GM12878 (cell line): ENCODE results near the gene SIX3. TPM values are rescaled to one million over a fixed set of nuclear protein-coding genes. Genes with fewer than 3 reads are reported as not detected.

Experiments
- ATAC-seq: fragments of 200-7000 bp; cut with Tn5 transposase; 3 replicates; pipeline ENCODE4 v1.9.1; 2020; ENCODE audit warnings: mild to moderate bottlenecking, moderate library complexity
- BruUV-seq: library from RNA; stranded (reverse); fragments of 400-500 nt; replicated peaks from 2 replicates; lab custom pipeline; 2021; lab: Mats Ljungman, UMichigan
- CTCF ChIA-PET: fragments of 300-600 bp; sonication (Branson Sonifier 250); formaldehyde crosslinking; extraction: SDS; loops from one replicate; lab custom pipeline; 2021; ENCODE audit warnings: inconsistent platforms; lab: Yijun Ruan, JAX
- POLR2A ChIA-PET: fragments of 350-600 bp; formaldehyde crosslinking; extraction: SDS; loops from one replicate; lab custom pipeline; 2021; ENCODE audit warnings: inconsistent platforms; lab: Charles Lee
- RAD21 ChIA-PET: fragments of 300-600 bp; sonication (Branson Sonifier 250); formaldehyde crosslinking; loops from one replicate; lab custom pipeline; 2023; ENCODE audit warnings: antibody characterized with exemption; ENCODE audit not compliant: unreplicated experiment; lab: Charles Lee
- SMC1A ChIA-PET: fragments of 300-600 bp; sonication (Branson Sonifier 250); formaldehyde crosslinking; loops from one replicate; lab custom pipeline; 2023; ENCODE audit not compliant: unreplicated experiment, uncharacterized antibody; lab: Charles Lee
- DNase-seq: peaks from one replicate; pipeline ENCODE4 v3.0.0-alpha.2; 2011; ENCODE audit warnings: low read depth, low spot score
- FAIRE-seq: peaks from 3 replicates; lab custom pipeline; 2011; peaks lifted over from hg19 to GRCh38; lab: Jason Lieb, UNC
- H2AFZ ChIP-seq: 2 replicates; pipeline ENCODE4 v1.6.0; 2011; ENCODE audit warnings: low read depth, low read length, control low read depth; ENCODE audit not compliant: control insufficient read depth
- H3K27ac ChIP-seq: 2 replicates; pipeline ENCODE4 v1.5.1; 2011; ENCODE audit warnings: control low read depth; ENCODE audit not compliant: control insufficient read depth, insufficient read depth
- H3K27me3 ChIP-seq, 2 experiments: replicated peaks in 1 of 2; 2 replicates each; pipeline versions ENCODE4 v1.6.0 to v1.6.1; 2011; ENCODE audit warnings: low read length in 1 of 2; ENCODE audit not compliant: control insufficient read depth in 2 of 2, insufficient read depth in 2 of 2
- H3K36me3 ChIP-seq, 2 experiments: 2 replicates each; pipeline ENCODE4 v1.5.1; 2011; ENCODE audit warnings: low read length in 1 of 2; ENCODE audit not compliant: control insufficient read depth in 2 of 2, insufficient read depth in 2 of 2
- H3K4me1 ChIP-seq: 2 replicates; pipeline ENCODE4 v1.6.1; 2011; ENCODE audit warnings: mild to moderate bottlenecking, low read length, moderate library complexity, mixed read lengths; ENCODE audit not compliant: control insufficient read depth, insufficient read depth
- H3K4me2 ChIP-seq: 2 replicates; pipeline ENCODE4 v1.6.0; 2011; ENCODE audit warnings: control low read depth; ENCODE audit not compliant: control insufficient read depth, insufficient read depth
- H3K4me3 ChIP-seq: fragments of 200-600 bp; sonication (generic); 2 replicates; pipeline ENCODE4 v1.5.1; 2016
- H3K79me2 ChIP-seq: 2 replicates; pipeline ENCODE4 v1.6.0; 2011; ENCODE audit warnings: low read length; ENCODE audit not compliant: control insufficient read depth, insufficient read depth
- H3K9ac ChIP-seq: 2 replicates; pipeline ENCODE4 v1.8.0; 2011; ENCODE audit warnings: low read length, control low read depth, mixed read lengths; ENCODE audit not compliant: control insufficient read depth, insufficient read depth
- H3K9me3 ChIP-seq: replicated peaks from 3 replicates; pipeline ENCODE4 v1.5.1; 2011; ENCODE audit warnings: mild to moderate bottlenecking, low read length; ENCODE audit not compliant: control insufficient read depth, insufficient read depth
- H4K20me1 ChIP-seq: 2 replicates; pipeline ENCODE4 v1.6.0; 2011; ENCODE audit not compliant: control insufficient read depth, insufficient read depth
- EZH2 ChIP-seq: IDR thresholded peaks from 2 replicates; pipeline ENCODE4 v1.6.1; 2012; ENCODE audit warnings: low read depth, mild to moderate bottlenecking, control low read depth, inconsistent platforms, low read length, borderline replicate concordance; ENCODE audit not compliant: control insufficient read depth
- RELB ChIP-seq: fragments of 450-650 bp; IDR thresholded peaks from 2 replicates; pipeline ENCODE4 v1.6.1; 2017; ENCODE audit warnings: low read depth, mild to moderate bottlenecking, moderate library complexity
- SUZ12 ChIP-seq: fragments of 200-600 bp; sonication (generic); IDR thresholded peaks from one replicate; pipeline ENCODE4 v1.6.1; 2018; ENCODE audit warnings: antibody characterized with exemption, mild to moderate bottlenecking; ENCODE audit not compliant: unreplicated experiment
- WGBS: methylation state at CpG from one replicate; pipeline ENCODE4 v1.1.6; 2016; ENCODE audit warnings: low lambda C conversion rate; ENCODE audit not compliant: insufficient replicate concordance, insufficient coverage; ENCODE audit errors: missing lambda C conversion rate; 5-methylcytosine and 5-hydroxymethylcytosine counted together
- in situ Hi-C: fragments of 300-500 bp; cut with MboI; formaldehyde crosslinking; loops from 9 replicates; pipeline ENCODE4 v1.14.3; 2018; ENCODE audit warnings: mixed read lengths
- intact Hi-C: fragments of 100-400 bp; cut with micrococcal nuclease; formaldehyde crosslinking; loops from one replicate; pipeline ENCODE4 v1.14.2; 2022; ENCODE audit not compliant: unreplicated experiment
- polyA plus RNA-seq, 11 experiments: library from polyadenylated mRNA; depleted of rRNA in 4 of 11; unstranded in 6 of 11; stranded (reverse) in 5 of 11; fragments of >200 nt; fragmentation: Nextera tagmentation in 4 of 11; fragmentation: Illumina TruSeq in 1 of 11; extraction: Ambion mirVana in 4 of 11; extraction: Trizol in 1 of 11; gene quantifications; 1 replicate in 1 of 11; 2 replicates in 10 of 11; pipeline versions ENCODE4 v1.2.1 to v1.2.3, GENCODE V29; 2011 to 2016; ENCODE audit warnings: inconsistent platforms in 2 of 11, missing spikeins in 2 of 11, low read depth in 1 of 11
- total RNA-seq, 4 experiments: library from RNA; depleted of rRNA in 3 of 4; stranded (reverse); fragments of >200 nt in 3 of 4; fragmentation: Illumina TruSeq in 1 of 4; extraction: Trizol in 1 of 4; gene quantifications; 2 replicates each; pipeline versions ENCODE4 v1.2.1 to v1.2.3, GENCODE V29; 2013 to 2021

SIX3 gene
- total and polyA plus RNA-seq, 10 of the 15 experiments (the other 5 are each of a cell fraction or from before 2014, with no cell fraction given): 0.05 to 0.42 (median 0.13) TPM; not detected in 4

- H3K4me3 ChIP-seq: no peak overlapping the region
- H3K9ac ChIP-seq: no peak overlapping the region
- ChIA-PET RAD21 (interaction anchor here (0.6 to 0.8 kb wide), 2 partner anchors 28 to 528 kb away, joined by 4 read pairs; no protein-coding TSS in a partner anchor), POLR2A (no interaction called here), SMC1A (interaction anchor here (0.9 kb wide), 1 partner anchor 566 kb away, joined by 3 read pairs; no protein-coding TSS in a partner anchor), CTCF (interaction anchor here (2.2 kb wide), 1 partner anchor 158 kb away, joined by 8 read pairs; no protein-coding TSS in a partner anchor)
- TF ChIP-seq RELB (no peak), SUZ12 (peak; percentile 84), EZH2 (0 out of 2 replicates have a peak, but pooled peaks have one; percentile 9)
- H4K20me1 ChIP-seq: no peaks in the 10 kb centered on the region
- H3K4me1 ChIP-seq: peaks cover 5% of the 10 kb centered on the region; the same call in 1 of the 2 replicates
- 45% methylated on average over 36 of the region's 36 CpGs for WGBS
- H3K4me2 ChIP-seq: no peak overlapping the region
- H3K27me3 ChIP-seq: peaks cover 6 to 28% of the 10 kb centered on the region in 2 experiments
- H3K9me3 ChIP-seq: no peaks in the 10 kb centered on the region; the same call in 2 of the 3 replicates
- ATAC-seq (no peak), FAIRE-seq (no peak), DNase-seq (no peak)
- intact Hi-C loops: no loop called here
- in situ Hi-C loops: no loop called here
- H2AFZ ChIP-seq: no peak overlapping the region
- no peaks in the 10 kb centered on the region for H3K79me2 ChIP-seq
- H3K27ac ChIP-seq: no peak overlapping the region
- no peaks in the 10 kb centered on the region for H3K36me3 ChIP-seq
- no TSS peak for BruUV-seq
Measured at GRCh38 chr2:44927985-44928482, 13.5 kb upstream of the SIX3 start.
